K562 (cell line): ENCODE data around the gene MN1. TPM values are rescaled to one million over a fixed set of nuclear protein-coding genes. Genes with fewer than 3 reads are reported as not detected.

Experiments used
- ATF1 ChIP-seq, 2 experiments: fragments of 450-650 bp in 1 of 2; IDR thresholded peaks; 2 replicates each; pipeline ENCODE4 v1.6.1; 2016; ENCODE audit warnings: missing compliant biosample characterization in 1 of 2, missing genetic modification characterization in 1 of 2
- BCL6 ChIP-seq: fragments of 250-450 bp; sonication (Bioruptor Pico); IDR thresholded peaks from 2 replicates; pipeline ENCODE4 v1.4.0; 2020
- BRD4 ChIP-seq: fragments of 200-600 bp; sonication (generic); IDR thresholded peaks from 2 replicates; pipeline ENCODE4 v1.6.1; 2017; ENCODE audit warnings: inconsistent platforms
- CC2D1A ChIP-seq: fragments of 450-650 bp; IDR thresholded peaks from 2 replicates; pipeline ENCODE4 v1.6.1; 2017; ENCODE audit warnings: mild to moderate bottlenecking
- COPS2 ChIP-seq: fragments of 450-650 bp; conservative IDR thresholded peaks from 2 replicates; pipeline ENCODE4 v1.6.1; 2016; ENCODE audit warnings: mild to moderate bottlenecking, moderate library complexity
- EP400 ChIP-seq: fragments of 450-650 bp; IDR thresholded peaks from 2 replicates; pipeline ENCODE4 v1.6.1; 2017; ENCODE audit warnings: antibody characterized with exemption, mild to moderate bottlenecking, moderate library complexity
- GTF2E2 ChIP-seq: fragments of 200-800 bp; sonication (Bioruptor generic); IDR thresholded peaks from 2 replicates; pipeline ENCODE4 v1.6.1; 2016; ENCODE audit warnings: missing genetic modification characterization, missing compliant biosample characterization
- L3MBTL2 ChIP-seq: fragments of 450-650 bp; IDR thresholded peaks from 2 replicates; pipeline ENCODE4 v1.6.1; 2016; ENCODE audit warnings: mild to moderate bottlenecking, moderate library complexity
- LEF1 ChIP-seq: fragments of 450-650 bp; IDR thresholded peaks from 2 replicates; pipeline ENCODE4 v1.6.1; 2016; ENCODE audit warnings: mild to moderate bottlenecking
- MAFF ChIP-seq: IDR thresholded peaks from 2 replicates; pipeline ENCODE4 v1.6.1; 2012; ENCODE audit warnings: low read length, improper control_type of control experiment
- MNT ChIP-seq, 2 experiments: fragments of 450-650 bp; conservative IDR thresholded peaks; 2 replicates each; pipeline ENCODE4 v1.6.1; 2017; ENCODE audit warnings: mild to moderate bottlenecking in 2 of 2, moderate library complexity in 2 of 2
- NFIX ChIP-seq: fragments of 250-450 bp; sonication (Bioruptor Pico); IDR thresholded peaks from 2 replicates; pipeline ENCODE4 v1.4.0; 2020; ENCODE audit warnings: low read depth, mild to moderate bottlenecking, moderate library complexity
- NKRF ChIP-seq: fragments of 450-650 bp; IDR thresholded peaks from 2 replicates; pipeline ENCODE4 v1.6.1; 2016; ENCODE audit warnings: borderline replicate concordance
- PML ChIP-seq: IDR thresholded peaks from 2 replicates; pipeline ENCODE4 v1.6.1; 2012; ENCODE audit warnings: low read length, inconsistent platforms
- POLR2AphosphoS2 ChIP-seq: IDR thresholded peaks from 2 replicates; pipeline ENCODE4 v1.6.1; 2012; ENCODE audit warnings: low read length, improper control_type of control experiment
- RBBP5 ChIP-seq: fragments of 200-600 bp; sonication (generic); IDR thresholded peaks from 2 replicates; pipeline ENCODE4 v1.6.1; 2012; ENCODE audit warnings: borderline replicate concordance, mild to moderate bottlenecking, low read length, control low read depth, inconsistent platforms; ENCODE audit not compliant: insufficient read depth, poor library complexity, severe bottlenecking
- RUNX1 ChIP-seq: sonication (generic); IDR thresholded peaks from 2 replicates; pipeline ENCODE4 v1.6.1; 2016; ENCODE audit warnings: antibody characterized with exemption, low read depth
- SFPQ ChIP-seq: fragments of 200-400 bp; formaldehyde crosslinking; IDR thresholded peaks from 2 replicates; pipeline ENCODE4 v1.6.1; 2017; ENCODE audit warnings: mild to moderate bottlenecking, low read depth, low read length, moderate library complexity
- TBL1XR1 ChIP-seq, 2 experiments: IDR thresholded peaks; 2 replicates each; pipeline ENCODE4 v1.6.1; 2012; ENCODE audit warnings: improper control_type of control experiment in 2 of 2, low read length in 2 of 2, mild to moderate bottlenecking in 1 of 2
- TBP ChIP-seq: optimal IDR thresholded peaks from 2 replicates; pipeline ENCODE3; 2011; ENCODE audit warnings: low read depth, low read length, improper control_type of control experiment
- ZBTB1 ChIP-seq: sonication (generic); formaldehyde crosslinking; IDR thresholded peaks from 2 replicates; pipeline ENCODE4 v1.8.1; 2023; ENCODE audit warnings: missing genetic modification reagents, low read depth, mild to moderate bottlenecking, borderline replicate concordance
- ZC3H8 ChIP-seq: fragments of 450-650 bp; IDR thresholded peaks from 2 replicates; pipeline ENCODE4 v1.6.1; 2017
- ZNF23 ChIP-seq: fragments of 250-450 bp; sonication (Bioruptor Pico); IDR thresholded peaks from 2 replicates; pipeline ENCODE4 v1.4.0; 2020; ENCODE audit warnings: mild to moderate bottlenecking
- ZNF253 ChIP-seq: fragments of 250-450 bp; sonication (Bioruptor Pico); conservative IDR thresholded peaks from 2 replicates; pipeline ENCODE4 v1.6.1; 2021; ENCODE audit warnings: mild to moderate bottlenecking
- ZNF3 ChIP-seq: fragments of 250-450 bp; sonication (Bioruptor Pico); IDR thresholded peaks from 2 replicates; pipeline ENCODE4 v1.5.0; 2021; ENCODE audit warnings: mild to moderate bottlenecking, moderate library complexity
- ZNF668 ChIP-seq: fragments of 250-450 bp; sonication (Bioruptor Pico); IDR thresholded peaks from 2 replicates; pipeline ENCODE4 v1.8.0; 2022; ENCODE audit warnings: mild to moderate bottlenecking, inconsistent platforms
- polyA plus RNA-seq, 8 experiments: library from polyadenylated mRNA; depleted of rRNA in 4 of 8; stranded (reverse) in 5 of 8; unstranded in 3 of 8; fragments of >200 nt; fragmentation: Nextera tagmentation in 2 of 8; fragmentation: Illumina TruSeq in 1 of 8; extraction: Ambion mirVana in 2 of 8; extraction: Trizol in 1 of 8; gene quantifications; 2 replicates each; pipeline versions ENCODE4 v1.2.1 to v1.2.3, GENCODE V29; 2011 to 2014; ENCODE audit warnings: inconsistent platforms in 1 of 8, missing spikeins in 1 of 8
- total RNA-seq, 7 experiments: library from RNA; depleted of rRNA in 6 of 7; stranded (reverse); fragments of >200 nt in 6 of 7; fragmentation: Illumina TruSeq in 2 of 7; extraction: Trizol in 2 of 7; gene quantifications; 2 replicates each; pipeline versions ENCODE4 v1.2.1 to v1.2.3, GENCODE V29; 2011 to 2021; ENCODE audit warnings: low replicate concordance in 1 of 7

The MN1 gene
- total and polyA plus RNA-seq, 9 of the 15 experiments (the other 6 are each of a cell fraction or from before 2014, with no cell fraction given) = under 0.01 to 0.05 (median 0.03) TPM; not detected in 5

GRCh38 chr22:27726686-27727449 is 74.7 kb downstream of the MN1 start (continued):
- TF ChIP-seq NKRF = no peak
- no peak for TF ChIP-seq ZC3H8
- no peak for TF ChIP-seq SFPQ
- TF ChIP-seq PML = no peak
- TF ChIP-seq ZNF23 = no peak
- no peak for TF ChIP-seq RUNX1
- 0 out of 2 replicates have a peak, but pooled peaks have one; percentile 56 for TF ChIP-seq MAFF
- peak; percentile 74 for TF ChIP-seq L3MBTL2
- TF ChIP-seq ZNF3 (CRISPR knock-in tag) = no peak
- TF ChIP-seq ZBTB1 (CRISPR knock-in tag) = no peak
- TF ChIP-seq ZNF668 (CRISPR knock-in tag) = no peak
- TF ChIP-seq MNT (conservative IDR thresholded peaks at IDR 0.05) = peak; percentile 39 to 63; a peak in 3 of 4 replicates
- no peak for TF ChIP-seq POLR2AphosphoS2
- peak; percentile 61 for TF ChIP-seq EP400
- peak; percentile 93 for TF ChIP-seq LEF1
- peak; percentile 19 for TF ChIP-seq TBP
- TF ChIP-seq BCL6 = no peak
- TF ChIP-seq NFIX (CRISPR knock-in tag) = no peak
- peak in 1 of 2 experiments; percentile 82; a peak in 2 of 4 replicates for TF ChIP-seq TBL1XR1 (IDR thresholded peaks at IDR 0.05; ENCODE audit: low read length in 2 of 2)
- TF ChIP-seq ATF1 (CRISPR knock-in tag; IDR thresholded peaks at IDR 0.05) = no peak
- TF ChIP-seq ATF1 (tag; IDR thresholded peaks at IDR 0.05) = 0 out of 2 replicates have a peak, but pooled peaks have one; percentile 37
- TF ChIP-seq CC2D1A = peak; percentile 31; the same call in 1 of the 2 replicates
- TF ChIP-seq COPS2 = no peak
- TF ChIP-seq ZNF253 (CRISPR knock-in tag) = no peak
- no peak for TF ChIP-seq BRD4
- no peak for TF ChIP-seq RBBP5
- no peak for TF ChIP-seq GTF2E2 (tag)
